Measurements from ENCODE around the gene MTA1. TPM values are rescaled to one million over a fixed set of nuclear protein-coding genes. Genes with fewer than 3 reads are reported as not detected.
A peak's percentile ranks its signal among the peaks of the same experiment; 100 is the strongest.

Gene MTA1
- total and polyA plus RNA-seq, 4 experiments from 2014 or later: 1.5 to 123 (median 64.2) TPM

DNA sequence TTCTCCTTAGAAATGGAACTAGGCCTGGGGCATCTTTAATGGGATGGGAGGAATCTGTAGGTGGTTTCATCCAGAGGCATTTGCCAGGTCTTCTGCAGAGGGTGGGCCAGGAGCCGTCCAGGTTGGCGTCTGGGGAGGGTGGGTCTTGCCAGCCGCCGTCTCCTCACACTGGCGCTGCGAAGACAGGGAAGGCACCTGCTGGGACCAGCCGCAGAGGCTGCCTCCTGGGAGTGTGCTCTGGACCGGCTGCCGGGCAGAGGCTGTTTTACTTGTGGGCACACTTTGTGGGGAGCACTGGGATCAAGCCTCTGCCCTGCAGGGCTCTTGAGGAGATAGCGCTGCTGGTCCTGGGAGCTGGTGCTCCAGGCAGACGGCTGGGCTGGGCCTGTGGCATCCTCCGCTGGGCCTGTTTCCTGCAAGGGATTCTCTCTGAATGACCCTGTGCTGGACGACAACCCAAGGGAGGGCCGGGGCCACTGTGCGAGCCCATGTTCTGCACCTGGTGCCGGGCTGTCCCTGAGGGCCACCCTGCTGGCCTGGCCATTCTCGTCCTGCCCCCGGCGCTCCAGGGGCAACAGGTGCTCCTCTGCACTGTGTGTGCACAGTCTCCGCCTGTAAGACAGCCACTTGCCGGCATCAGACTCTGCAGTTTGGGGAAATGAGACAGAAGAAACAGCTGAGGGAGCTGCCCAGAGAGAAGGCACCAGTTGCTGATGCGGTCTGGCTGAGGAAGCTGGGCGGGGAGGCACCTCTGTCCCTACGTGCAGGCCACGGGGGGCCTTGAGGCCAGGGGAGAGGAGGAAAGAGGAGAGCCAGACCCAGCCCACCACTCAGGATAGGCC lies 31.3 kb upstream of the MTA1 start:
- Mint-ChIP-seq H3K27ac (no peak overlapping the region), H3K4me3 (no peak overlapping the region), H3K36me3 (peaks cover 4% of the 10 kb centered on the region in 2 donors), H3K9me3 (no peaks in the 10 kb centered on the region), H3K27me3 (no peaks in the 10 kb centered on the region), H3K4me1 (peaks cover 0 to 2% (median 0%) of the 10 kb centered on the region in 4 donors)
- ChIA-PET POLR2A (ENCODE audit: partially characterized antibody) (interaction anchor here (0.9 kb wide), 1 partner anchor 22 kb away, joined by 3 read pairs; no protein-coding TSS in a partner anchor), CTCF (ENCODE audit: partially characterized antibody) (no interaction called here)
- Histone ChIP-seq H3K27ac (ENCODE audit: low read depth, low read length) (no peak overlapping the region), H3K4me3 (ENCODE audit: low read length in 2 of 2) (no peak overlapping the region), H3K4me1 (ENCODE audit: insufficient read depth, low read length) (no peaks in the 10 kb centered on the region), H3K27me3 (ENCODE audit: insufficient read depth, low read length) (no peaks in the 10 kb centered on the region), H3K36me3 (ENCODE audit: insufficient read depth, low read length) (no peaks in the 10 kb centered on the region), H3K9me3 (ENCODE audit: control insufficient read depth in 1 of 2, low read length in 2 of 2) (no peaks in the 10 kb centered on the region)
- intact Hi-C loops (cut with micrococcal nuclease): no loop called here
- no peak for DNase-seq

DNA sequence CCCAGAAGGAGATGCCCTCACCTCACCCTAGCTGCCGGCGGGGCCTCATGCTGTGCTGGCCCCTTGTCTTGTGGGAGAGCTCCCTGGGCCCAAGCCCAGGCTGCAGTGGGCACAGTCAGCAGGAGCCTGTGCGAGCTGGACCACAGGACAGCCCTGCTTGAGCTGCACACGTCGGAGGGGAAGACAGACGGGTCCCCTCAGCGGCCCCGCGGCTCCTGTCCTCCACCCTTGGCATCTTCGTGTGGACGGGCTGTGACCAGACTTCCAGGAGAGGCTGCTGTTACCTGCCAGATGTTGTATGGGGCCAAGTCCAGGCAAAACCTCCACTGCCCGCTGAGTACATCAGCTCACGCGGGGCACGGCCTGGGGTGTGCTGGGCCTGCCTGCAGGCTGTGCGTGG lies 30.7 kb upstream of the MTA1 start:
- H3K27ac ChIP-seq (ENCODE audit: low read depth, low read length): no peak overlapping the region
- CTCF ChIA-PET (ENCODE audit: partially characterized antibody): no interaction called here

DNA sequence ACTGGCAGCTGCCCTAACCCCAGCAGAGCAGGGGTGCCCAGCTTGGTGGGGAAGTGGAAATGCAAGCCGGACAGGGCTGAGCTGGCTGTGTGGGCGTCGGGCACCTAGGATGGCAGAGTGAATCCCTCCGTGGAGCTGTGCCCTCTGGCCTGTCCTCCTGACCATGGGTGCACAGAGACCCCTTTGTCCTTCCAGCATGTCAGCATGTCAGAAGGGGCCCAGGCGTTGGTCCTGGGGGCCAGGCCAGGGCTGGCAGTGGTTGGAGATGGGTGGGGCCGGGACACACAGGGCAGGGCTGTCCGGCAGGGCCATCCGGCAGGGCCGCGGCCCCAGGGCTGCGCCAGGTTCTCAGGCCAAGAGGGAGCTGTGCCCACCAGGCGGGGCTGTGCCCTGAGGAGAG lies 30.1 kb upstream of the MTA1 start:
- Histone ChIP-seq H3K27ac (ENCODE audit: low read depth, low read length) (no peak overlapping the region), H3K4me3 (ENCODE audit: low read length in 2 of 2) (no peak overlapping the region), H3K27me3 (ENCODE audit: insufficient read depth, low read length) (no peaks in the 10 kb centered on the region), H3K36me3 (ENCODE audit: insufficient read depth, low read length) (no peaks in the 10 kb centered on the region), H3K9me3 (ENCODE audit: control insufficient read depth in 1 of 2, low read length in 2 of 2) (no peaks in the 10 kb centered on the region), H3K4me1 (ENCODE audit: insufficient read depth, low read length) (no peaks in the 10 kb centered on the region)
- no peaks in the 10 kb centered on the region for H3K27me3 Mint-ChIP-seq
- no peak overlapping the region for H3K27ac Mint-ChIP-seq
- intact Hi-C loops (cut with micrococcal nuclease): no loop called here
- no peak for DNase-seq
- H3K9me3 Mint-ChIP-seq: no peaks in the 10 kb centered on the region
- peaks cover 0 to 2% of the 10 kb centered on the region in 2 donors for H3K36me3 Mint-ChIP-seq
- CTCF ChIA-PET (ENCODE audit: partially characterized antibody): interaction anchor here (1.4 kb wide), 2 partner anchors 15 to 100 kb away, joined by 3 read pairs; no protein-coding TSS in a partner anchor
- no peak overlapping the region for H3K4me3 Mint-ChIP-seq
- POLR2A ChIA-PET (ENCODE audit: partially characterized antibody): interaction anchor here (0.6 to 1.2 kb wide), 3 partner anchors 10 to 45 kb away, joined by 3 read pairs; no protein-coding TSS in a partner anchor
- peaks cover 0 to 2% (median 0%) of the 10 kb centered on the region in 4 donors for H3K4me1 Mint-ChIP-seq

More for the DNA sequence above, 30.7 kb upstream of the MTA1 start:
- no peaks in the 10 kb centered on the region for H3K9me3 Mint-ChIP-seq
- Histone ChIP-seq H3K9me3 (ENCODE audit: control insufficient read depth in 1 of 2, low read length in 2 of 2) (no peaks in the 10 kb centered on the region), H3K4me1 (ENCODE audit: insufficient read depth, low read length) (no peaks in the 10 kb centered on the region), H3K4me3 (ENCODE audit: low read length in 2 of 2) (no peak overlapping the region), H3K27me3 (ENCODE audit: insufficient read depth, low read length) (no peaks in the 10 kb centered on the region), H3K36me3 (ENCODE audit: insufficient read depth, low read length) (no peaks in the 10 kb centered on the region)
- peaks cover 0 to 2% (median 0%) of the 10 kb centered on the region in 4 donors for H3K4me1 Mint-ChIP-seq
- POLR2A ChIA-PET (ENCODE audit: partially characterized antibody): interaction anchor here (0.9 kb wide), 1 partner anchor 22 kb away, joined by 3 read pairs; no protein-coding TSS in a partner anchor
- no peak for DNase-seq
- no peak overlapping the region for H3K27ac Mint-ChIP-seq
- no peak overlapping the region for H3K4me3 Mint-ChIP-seq
- H3K27me3 Mint-ChIP-seq: no peaks in the 10 kb centered on the region
- peaks cover 0 to 2% of the 10 kb centered on the region in 2 donors for H3K36me3 Mint-ChIP-seq
- intact Hi-C loops (cut with micrococcal nuclease): no loop called here

DNA sequence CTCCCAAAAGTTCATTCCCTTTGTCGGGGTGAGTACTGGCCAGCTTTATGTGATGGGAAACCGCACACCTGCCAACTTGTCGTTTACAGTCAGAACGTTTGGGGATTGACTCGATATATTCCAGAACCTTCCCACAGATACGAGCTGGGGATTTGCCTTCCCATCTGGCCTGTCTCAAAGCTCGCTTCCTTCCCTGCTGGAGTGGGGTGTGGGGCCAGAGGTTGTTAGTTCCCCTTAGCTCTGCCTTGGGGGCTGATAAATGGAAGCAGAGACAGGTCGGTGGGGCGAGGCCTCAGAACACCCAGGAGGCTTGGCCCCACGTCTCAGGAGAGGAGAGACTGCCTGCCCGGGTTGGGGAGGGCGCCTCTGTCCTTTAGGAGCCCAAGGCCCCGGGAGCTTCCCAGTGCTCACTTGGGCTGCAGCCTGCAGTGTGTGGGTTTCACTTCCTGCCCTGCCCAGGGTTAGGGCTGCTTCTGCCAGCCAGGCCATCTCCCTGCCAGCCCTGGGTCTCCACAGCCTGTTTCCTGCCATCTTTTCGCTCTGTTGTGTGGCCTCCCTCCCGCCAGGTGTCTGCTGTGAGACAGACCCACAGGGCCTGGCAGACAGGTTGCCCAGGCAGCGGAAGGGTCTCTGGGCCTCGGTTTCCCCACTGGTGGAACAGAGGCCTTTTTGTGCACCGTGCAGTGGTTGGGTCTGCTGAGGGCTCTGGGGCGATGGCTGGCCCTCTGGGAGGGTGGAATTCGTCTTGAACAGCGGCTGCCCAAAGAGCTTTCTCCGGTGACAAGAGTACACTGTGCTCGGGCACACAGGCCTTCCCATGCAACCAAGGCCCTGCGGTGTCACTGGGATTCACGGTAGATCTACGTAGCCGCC lies 29.4 kb upstream of the MTA1 start:
- Mint-ChIP-seq H3K27ac (peak overlapping the region in 1 of 7 donors; percentile 15), H3K4me1 (peaks cover 0 to 2% (median 0%) of the 10 kb centered on the region in 4 donors), H3K4me3 (no peak overlapping the region), H3K36me3 (peaks cover 0 to 2% of the 10 kb centered on the region in 2 donors), H3K27me3 (no peaks in the 10 kb centered on the region), H3K9me3 (no peaks in the 10 kb centered on the region)
- no peak overlapping the region for H3K27ac ChIP-seq (ENCODE audit: low read depth, low read length)
- no peak overlapping the region for H3K4me3 ChIP-seq (ENCODE audit: low read length in 2 of 2)
- DNase-seq: no peak
- no peaks in the 10 kb centered on the region for H3K27me3 ChIP-seq (ENCODE audit: insufficient read depth, low read length)
- intact Hi-C loops (cut with micrococcal nuclease): no loop called here
- POLR2A ChIA-PET (ENCODE audit: partially characterized antibody): interaction anchor here (0.6 to 1.2 kb wide), 3 partner anchors 9 to 44 kb away, joined by 3 read pairs; no protein-coding TSS in a partner anchor
- no peaks in the 10 kb centered on the region for H3K4me1 ChIP-seq (ENCODE audit: insufficient read depth, low read length)
- CTCF ChIA-PET (ENCODE audit: partially characterized antibody): interaction anchor here (1.4 kb wide), 2 partner anchors 16 to 99 kb away, joined by 3 read pairs; no protein-coding TSS in a partner anchor
- H3K9me3 ChIP-seq (ENCODE audit: control insufficient read depth in 1 of 2, low read length in 2 of 2): no peaks in the 10 kb centered on the region
- no peaks in the 10 kb centered on the region for H3K36me3 ChIP-seq (ENCODE audit: insufficient read depth, low read length)

DNA sequence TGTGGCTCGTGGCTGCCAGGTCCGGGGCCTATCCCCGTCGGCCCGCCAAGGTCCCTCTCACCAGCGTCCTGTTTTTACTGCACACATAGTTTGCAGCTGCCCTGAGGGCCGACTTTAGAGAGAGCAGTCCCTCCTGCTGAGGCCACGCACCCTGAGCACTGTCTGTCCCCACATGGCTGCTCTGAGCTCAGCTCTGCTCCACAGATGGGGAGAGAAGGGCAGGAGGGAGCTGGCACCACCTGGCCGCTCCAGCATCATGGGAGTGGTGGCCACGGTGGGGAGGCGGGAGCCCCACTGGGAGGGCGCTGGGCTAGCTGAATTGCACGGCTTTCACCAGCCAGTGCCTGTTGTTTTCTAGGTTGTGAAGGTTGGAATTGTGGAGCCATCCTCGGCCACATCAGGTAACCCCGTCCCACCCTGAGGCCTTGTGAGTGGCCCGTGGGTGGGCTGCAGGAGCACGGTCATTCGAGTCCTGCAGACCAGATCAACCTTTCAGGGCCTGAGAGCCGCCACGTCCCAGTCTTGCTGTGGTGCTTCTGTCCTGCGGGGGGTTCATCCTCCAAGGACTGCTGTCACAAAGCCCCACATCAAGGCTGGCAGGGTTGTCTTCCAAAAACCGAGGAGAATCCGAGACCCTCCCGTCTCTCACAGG lies 28.7 kb upstream of the MTA1 start:
- CTCF ChIA-PET (ENCODE audit: partially characterized antibody): interaction anchor here (1.4 kb wide), 2 partner anchors 17 to 99 kb away, joined by 3 read pairs; no protein-coding TSS in a partner anchor
- intact Hi-C loops (cut with micrococcal nuclease): loop anchor here (1.0 kb wide), 1 partner anchor 8 kb away; no protein-coding TSS in a partner anchor
- no peaks in the 10 kb centered on the region for H3K27me3 ChIP-seq (ENCODE audit: insufficient read depth, low read length)
- Mint-ChIP-seq H3K27ac (no peak overlapping the region), H3K27me3 (no peaks in the 10 kb centered on the region), H3K9me3 (no peaks in the 10 kb centered on the region), H3K4me1 (peaks cover 0 to 2% (median 0%) of the 10 kb centered on the region in 4 donors), H3K36me3 (peaks cover 0 to 2% of the 10 kb centered on the region in 2 donors), H3K4me3 (no peak overlapping the region)
- no peaks in the 10 kb centered on the region for H3K4me1 ChIP-seq (ENCODE audit: insufficient read depth, low read length)
- H3K4me3 ChIP-seq (ENCODE audit: low read length in 2 of 2): no peak overlapping the region
- DNase-seq: no peak
- no peak overlapping the region for H3K27ac ChIP-seq (ENCODE audit: low read depth, low read length)
- POLR2A ChIA-PET (ENCODE audit: partially characterized antibody): interaction anchor here (1.0 to 1.2 kb wide), 2 partner anchors 8 to 20 kb away, joined by 3 read pairs; no protein-coding TSS in a partner anchor
- no peaks in the 10 kb centered on the region for H3K9me3 ChIP-seq (ENCODE audit: control insufficient read depth in 1 of 2, low read length in 2 of 2)
- no peaks in the 10 kb centered on the region for H3K36me3 ChIP-seq (ENCODE audit: insufficient read depth, low read length)

DNA sequence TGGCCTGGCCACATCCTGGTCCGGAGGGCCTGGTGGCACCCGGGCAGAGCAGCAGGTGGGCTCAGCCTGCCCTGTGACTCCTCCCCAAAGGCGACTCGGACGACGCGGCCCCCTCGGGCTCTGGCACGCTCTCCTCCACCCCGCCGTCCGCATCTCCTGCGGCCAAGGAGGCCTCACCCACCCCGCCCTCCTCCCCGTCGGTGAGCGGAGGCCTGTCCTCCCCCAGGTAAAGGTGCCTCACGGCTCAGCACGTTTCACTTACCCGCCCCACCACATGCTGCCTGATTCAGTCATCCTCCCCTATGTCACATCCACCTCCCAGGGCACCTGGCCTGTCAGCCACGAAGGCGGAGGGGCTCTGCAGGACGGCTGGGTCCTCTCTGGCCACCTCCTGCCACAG lies 28.1 kb upstream of the MTA1 start:
- no peak overlapping the region for H3K27ac Mint-ChIP-seq
- CTCF ChIA-PET (ENCODE audit: partially characterized antibody): no interaction called here
- peaks cover 0 to 2% (median 0%) of the 10 kb centered on the region in 4 donors for H3K4me1 Mint-ChIP-seq
- intact Hi-C loops (cut with micrococcal nuclease): loop anchor here (1.0 kb wide), 1 partner anchor 8 kb away; no protein-coding TSS in a partner anchor
- H3K27me3 Mint-ChIP-seq: no peaks in the 10 kb centered on the region
- POLR2A ChIA-PET (ENCODE audit: partially characterized antibody): no interaction called here
- H3K9me3 ChIP-seq (ENCODE audit: control insufficient read depth in 1 of 2, low read length in 2 of 2): no peaks in the 10 kb centered on the region
- H3K27me3 ChIP-seq (ENCODE audit: insufficient read depth, low read length): no peaks in the 10 kb centered on the region
- DNase-seq: no peak
- no peaks in the 10 kb centered on the region for H3K4me1 ChIP-seq (ENCODE audit: insufficient read depth, low read length)
- no peaks in the 10 kb centered on the region for H3K9me3 Mint-ChIP-seq
- H3K36me3 Mint-ChIP-seq: peaks cover 0 to 2% of the 10 kb centered on the region in 2 donors
- H3K4me3 ChIP-seq (ENCODE audit: low read length in 2 of 2): no peak overlapping the region
- no peak overlapping the region for H3K27ac ChIP-seq (ENCODE audit: low read depth, low read length)
- no peak overlapping the region for H3K4me3 Mint-ChIP-seq
- H3K36me3 ChIP-seq (ENCODE audit: insufficient read depth, low read length): no peaks in the 10 kb centered on the region
